HG03066 (cell line): Measurements from ENCODE around the gene SYT17.

Source experiments
- ATAC-seq: cut with Tn5 transposase; IDR thresholded peaks from one replicate; pipeline ENCODE4 v1.9.1; 2021; ENCODE audit warnings: low read depth; ENCODE audit not compliant: unreplicated experiment

The SYT17 gene

DNA sequence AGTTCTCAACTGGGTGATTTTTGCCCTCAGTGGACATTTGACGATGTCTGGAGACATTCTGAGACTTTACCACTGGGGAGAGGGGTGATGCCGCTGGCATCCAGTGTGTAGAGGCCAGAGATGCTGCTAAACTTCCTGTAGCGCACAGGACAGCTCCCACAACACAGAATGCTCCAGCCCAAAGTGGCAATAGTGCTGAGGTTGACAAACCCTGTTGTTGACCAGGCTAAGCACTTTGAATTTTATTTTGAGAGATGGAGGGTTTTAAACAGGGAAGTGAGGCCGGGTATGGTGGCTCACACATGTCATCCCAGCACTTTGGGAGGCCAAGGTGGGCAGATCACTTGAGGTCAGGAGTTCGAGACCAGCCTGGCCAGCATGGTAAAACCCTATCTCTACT lies 44.0 kb downstream of the SYT17 start:
- ATAC-seq = no peak

DNA sequence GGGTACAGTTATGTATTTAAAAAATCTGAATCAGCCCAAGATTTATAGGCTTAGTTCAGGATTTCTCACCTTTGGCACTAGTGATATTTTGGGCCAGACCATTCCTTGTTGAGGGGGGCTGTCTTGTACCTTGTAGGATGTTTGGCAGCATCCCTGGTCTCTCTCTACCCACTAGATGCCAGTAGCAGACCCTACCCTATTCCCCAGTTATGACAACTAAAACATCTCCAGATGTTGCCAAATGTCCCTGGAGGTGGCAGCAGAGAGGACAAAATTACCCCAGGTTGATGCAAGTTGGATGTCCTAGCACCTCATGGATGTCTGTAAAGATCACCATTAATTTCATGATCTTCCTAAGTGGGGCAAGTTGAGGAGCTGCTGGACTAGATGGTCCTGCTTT lies 45.8 kb downstream of the SYT17 start:
- no peak for ATAC-seq

DNA sequence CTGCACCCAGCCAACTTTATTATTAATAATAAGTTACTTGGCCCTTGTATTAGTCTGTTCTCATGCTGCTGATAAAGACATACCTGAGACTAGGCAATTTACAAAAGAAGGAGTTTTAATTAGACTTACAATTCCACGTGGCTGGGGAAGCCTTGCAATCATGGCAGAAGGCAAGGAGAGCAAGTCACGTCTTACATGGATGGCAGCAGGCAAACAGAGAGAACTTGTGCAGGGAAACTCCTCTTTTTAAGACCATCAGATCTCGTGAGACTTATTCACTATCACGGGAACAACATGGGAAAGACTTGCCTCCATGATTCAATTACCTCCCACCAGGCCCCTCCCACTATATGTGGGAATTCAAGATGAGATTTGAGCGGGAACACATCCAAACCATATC lies 47.7 kb downstream of the SYT17 start:
- no peak for ATAC-seq

- no peak for ATAC-seq
Observed at GRCh38 chr16:19218581-19218980, 50.5 kb downstream of the SYT17 start.

DNA sequence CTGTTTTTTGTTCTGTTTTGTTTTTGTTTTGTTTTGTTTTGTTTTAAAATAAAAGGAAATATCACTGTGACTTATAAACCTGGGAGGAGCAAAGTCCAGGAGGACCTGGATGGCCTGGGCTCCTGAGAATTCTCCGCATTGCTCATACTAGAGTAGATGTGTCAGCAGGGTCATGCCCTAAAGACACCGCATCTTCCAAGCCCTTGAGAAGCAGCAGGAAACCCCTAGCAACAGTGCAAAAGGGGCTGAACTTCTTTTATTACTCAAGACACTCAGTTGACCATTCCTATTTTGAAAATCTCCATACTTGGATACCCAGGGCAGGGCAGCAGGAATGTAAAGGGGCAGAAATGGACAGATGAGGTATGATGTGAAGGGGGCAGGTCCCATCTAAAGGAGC lies 51.8 kb downstream of the SYT17 start:
- no peak for ATAC-seq

DNA sequence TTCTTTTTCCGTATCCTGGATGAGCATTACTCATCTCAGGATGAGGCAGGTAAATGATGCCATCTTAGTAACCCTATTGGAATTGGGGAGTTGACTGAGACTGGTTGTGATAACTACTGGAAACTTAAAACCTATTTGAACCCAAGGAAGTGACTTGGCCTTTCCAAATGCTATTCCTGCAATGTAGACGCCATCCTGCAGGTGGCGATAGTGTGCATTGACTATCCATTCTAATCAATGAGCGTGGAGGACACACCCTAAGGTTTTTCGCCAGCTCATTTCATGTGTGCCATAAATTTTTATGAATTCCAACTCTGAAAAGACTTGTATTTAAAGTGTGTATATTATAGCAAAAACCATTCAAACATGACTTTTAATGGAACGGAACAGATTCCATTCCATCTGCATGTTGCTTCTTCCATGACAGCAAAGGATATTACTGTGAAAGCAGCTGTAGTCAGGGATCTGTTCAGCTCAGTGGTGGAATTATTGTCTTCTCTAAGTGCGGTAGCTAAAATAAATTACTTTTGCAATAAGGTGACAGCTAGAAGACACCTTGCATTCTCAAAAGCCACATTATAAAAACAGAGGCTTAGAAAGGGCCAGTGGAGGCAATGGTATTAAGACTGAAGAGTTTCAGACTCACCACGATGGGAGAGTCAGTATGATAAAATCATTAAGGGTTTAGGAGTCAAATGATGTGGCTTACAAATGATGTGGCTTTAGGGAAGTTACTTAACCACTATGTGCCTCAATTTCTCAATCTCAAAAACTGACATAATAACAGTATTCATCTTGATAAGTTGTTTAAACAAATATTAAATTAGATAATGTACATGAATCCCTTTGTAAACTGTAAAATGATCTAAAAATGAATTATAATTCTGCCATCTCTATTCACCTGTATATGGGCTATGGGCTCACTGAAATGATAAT lies 55.5 kb downstream of the SYT17 start:
- ATAC-seq = no peak

DNA sequence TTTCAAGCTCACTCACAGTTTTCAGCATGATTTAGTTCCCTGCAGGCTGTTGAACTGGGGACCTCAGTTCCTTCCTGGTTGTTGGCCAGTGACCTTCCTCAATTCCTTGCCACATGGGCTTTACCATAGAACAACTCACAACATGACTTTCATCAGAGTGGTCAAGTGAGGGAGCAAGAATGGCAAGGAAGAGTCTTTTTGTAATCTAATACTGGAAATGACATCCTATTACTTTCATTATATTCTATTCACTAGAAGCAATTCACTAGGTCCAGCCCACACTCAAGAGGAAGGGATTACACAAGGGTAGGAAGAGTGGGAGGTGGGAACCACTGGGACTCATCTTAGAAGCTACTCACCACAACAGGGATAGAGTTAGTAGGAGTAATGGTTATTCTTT lies 57.6 kb downstream of the SYT17 start:
- ATAC-seq = no peak

DNA sequence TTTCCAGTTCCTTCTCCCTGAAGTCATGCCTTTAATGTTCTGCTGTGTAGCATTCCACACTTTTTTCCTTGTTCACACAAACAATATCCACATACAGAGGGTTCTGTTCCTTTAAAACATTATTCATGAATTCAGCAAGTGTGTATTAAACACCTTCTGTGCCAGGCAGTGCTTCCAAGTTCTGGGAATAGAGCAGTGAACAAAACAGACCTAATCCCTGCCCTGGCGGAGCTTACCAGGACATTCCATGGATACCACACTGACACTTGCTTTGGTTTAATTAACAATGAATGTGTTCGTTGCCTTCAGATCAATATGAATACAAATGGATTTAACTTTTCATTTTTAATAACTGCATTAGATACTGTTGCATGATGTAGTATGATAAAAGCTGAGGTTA lies 59.6 kb downstream of the SYT17 start:
- ATAC-seq = no peak

GRCh38 chr16:19228052-19228451 lies 60.0 kb downstream of the SYT17 start:
- ATAC-seq = no peak

GRCh38 chr16:19228575-19228974 lies 60.5 kb downstream of the SYT17 start:
- no peak for ATAC-seq

DNA sequence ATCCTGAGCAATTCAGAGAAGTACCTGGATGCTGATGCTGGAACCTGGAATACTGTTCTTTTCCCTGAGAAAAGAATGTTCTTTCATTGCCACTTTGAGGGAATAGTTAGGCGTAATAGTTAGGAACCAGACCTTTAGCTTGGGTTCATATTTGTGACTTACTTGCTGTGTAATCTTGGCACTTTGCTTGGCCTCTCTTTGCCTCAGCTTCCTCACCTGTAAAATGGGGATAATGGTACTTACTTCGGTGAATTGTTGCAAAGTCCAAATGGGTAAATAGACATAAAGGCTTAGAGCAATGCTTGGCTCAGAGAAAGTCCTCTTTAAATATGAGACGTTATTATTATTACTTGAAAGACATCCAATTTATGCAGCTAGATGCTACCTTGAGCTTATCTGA lies 62.5 kb downstream of the SYT17 start:
- no peak for ATAC-seq

DNA sequence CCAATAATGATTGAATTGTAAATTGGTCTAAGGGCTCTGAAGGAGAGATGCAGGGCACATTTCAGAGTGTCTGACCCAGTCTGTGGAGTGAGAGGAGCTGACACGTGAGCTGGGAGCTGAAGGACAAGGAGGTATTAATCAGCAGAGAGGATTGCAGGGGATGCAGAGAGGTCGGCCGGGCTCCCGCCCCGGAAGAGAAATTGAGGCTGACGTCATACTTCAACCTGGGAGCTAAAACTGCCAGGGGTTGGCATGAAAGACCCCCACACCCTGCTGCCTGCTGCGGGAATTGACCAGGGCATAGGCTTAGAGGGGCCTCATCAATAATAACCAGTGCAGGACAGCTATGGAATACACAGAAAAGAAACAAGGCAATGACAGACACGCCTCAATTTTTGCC lies 63.8 kb downstream of the SYT17 start:
- no peak for ATAC-seq

DNA sequence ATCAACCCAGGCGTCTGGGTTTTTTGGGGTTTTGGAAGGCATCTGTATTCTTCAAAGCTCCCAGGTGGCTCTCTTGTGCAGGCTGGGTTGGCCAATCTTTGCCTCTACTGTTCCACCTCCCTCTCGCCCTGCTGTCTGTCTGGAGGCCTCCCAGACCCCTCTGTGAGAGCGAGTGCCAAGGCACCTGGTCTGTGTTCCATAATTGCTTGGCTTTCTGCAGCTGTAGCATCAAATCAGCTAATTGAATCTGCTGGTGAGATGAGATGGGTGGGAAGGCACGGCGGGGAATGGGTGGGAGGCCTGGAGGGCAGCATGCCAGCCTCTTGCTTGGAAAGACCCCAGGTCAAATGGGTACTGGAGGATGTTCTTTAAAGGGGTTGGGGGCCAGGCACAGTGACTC lies 64.9 kb downstream of the SYT17 start:
- no peak for ATAC-seq

- ATAC-seq = no peak
Observed at GRCh38 chr16:19235478-19235877, 67.4 kb downstream of the SYT17 start.

DNA sequence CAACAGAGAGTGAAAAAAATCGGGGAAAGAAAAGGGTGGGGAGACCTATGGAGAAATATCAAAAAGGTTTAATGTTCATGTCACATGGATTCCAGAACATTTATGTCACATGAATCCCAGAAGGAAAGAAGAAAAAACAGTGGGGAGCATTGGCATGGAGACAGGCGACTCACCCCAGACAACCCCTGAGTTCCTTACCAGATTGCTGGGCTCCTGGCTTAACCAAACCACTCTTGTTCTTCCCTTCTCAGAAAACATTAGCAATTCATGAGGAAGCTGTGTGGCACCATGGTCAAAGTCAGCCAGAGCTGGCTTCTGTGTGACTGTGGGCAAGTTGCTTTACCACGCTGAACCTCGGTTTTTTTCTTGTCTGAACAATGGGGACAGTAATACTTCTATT lies 67.8 kb downstream of the SYT17 start:
- ATAC-seq = no peak

GRCh38 chr16:19236561-19237209 lies 68.6 kb downstream of the SYT17 start:
- ATAC-seq = no peak

DNA sequence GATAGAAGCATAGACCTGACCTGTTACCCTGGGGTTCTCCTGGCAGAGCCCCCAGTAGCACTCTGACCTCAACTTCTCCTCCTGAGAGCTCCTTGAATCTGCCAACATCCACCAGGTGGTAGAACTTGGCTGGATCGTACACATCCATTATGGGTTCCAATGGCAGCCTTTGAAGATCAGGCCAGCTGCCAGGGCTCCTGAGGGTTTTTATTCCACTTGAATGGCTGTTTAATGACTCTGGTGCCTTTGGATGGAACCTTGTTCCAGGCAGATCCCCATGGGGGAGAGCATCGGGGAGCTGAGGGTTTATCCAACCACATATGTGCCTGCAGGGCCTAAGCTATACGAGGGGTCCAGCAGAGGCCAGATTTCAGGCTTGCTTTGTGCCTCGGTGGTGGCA lies 70.4 kb downstream of the SYT17 start:
- no peak for ATAC-seq

DNA sequence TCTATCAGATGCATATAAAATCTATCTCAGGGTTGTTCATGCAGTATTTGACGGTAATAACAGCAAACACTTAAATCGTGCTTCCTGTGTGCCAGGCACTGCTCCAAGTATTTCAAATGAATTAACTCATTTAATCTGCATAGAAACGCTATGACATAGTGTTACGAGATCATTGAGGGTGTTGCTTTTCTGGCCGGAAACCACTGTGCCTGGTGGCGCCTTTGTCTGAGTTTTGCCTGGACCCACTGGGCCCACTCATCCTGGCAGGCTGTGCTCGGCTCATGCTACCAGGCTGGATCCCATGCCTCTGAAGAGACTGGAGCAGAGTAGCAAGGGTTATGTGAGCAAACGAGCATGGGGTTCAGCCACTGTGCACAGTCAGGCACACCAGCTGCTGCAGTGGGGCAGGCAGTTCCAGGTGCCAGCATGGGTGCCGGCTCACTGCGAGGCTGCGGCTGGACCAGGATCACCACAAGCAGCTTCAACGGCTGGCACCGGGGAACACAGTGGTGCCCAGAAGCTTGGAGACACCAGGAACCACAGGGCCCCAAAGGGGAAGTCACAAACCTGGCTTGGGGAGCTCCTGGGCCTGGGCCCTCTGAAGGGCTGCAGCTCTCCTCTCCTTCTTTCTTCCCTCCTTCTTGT lies 71.6 kb downstream of the SYT17 start:
- no peak for ATAC-seq

DNA sequence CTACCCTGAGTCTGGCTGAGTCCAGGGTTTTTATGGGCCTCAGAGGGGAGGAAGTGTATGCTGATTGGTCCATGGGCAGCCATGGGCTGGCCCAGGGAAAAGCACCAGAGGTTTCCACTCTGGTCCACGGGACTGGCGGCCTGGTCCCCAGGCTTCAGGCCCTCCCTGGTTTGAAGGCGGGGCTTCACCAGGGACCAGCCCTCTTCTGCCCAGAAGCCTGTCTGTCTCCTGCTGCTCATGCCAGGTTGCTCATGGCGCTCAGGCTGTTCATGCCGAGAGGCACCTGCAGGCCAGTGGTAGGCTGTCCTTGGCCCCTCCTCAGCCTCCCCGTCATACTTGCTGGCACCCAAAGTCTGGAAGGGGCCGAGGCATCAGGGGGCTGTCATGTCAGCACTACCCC lies 72.5 kb downstream of the SYT17 start:
- no peak for ATAC-seq

- no peak for ATAC-seq
Observed at GRCh38 chr16:19241512-19241911, 73.5 kb downstream of the SYT17 start.

GRCh38 chr16:19242186-19242585 lies 74.1 kb downstream of the SYT17 start:
- no peak for ATAC-seq
